ENCODE measurements around the gene SLIT1.

- TF ChIP-seq CTCF (IDR thresholded peaks at IDR 0.05) (no peak), POLR2A (IDR thresholded peaks at IDR 0.05) (no peak)
These were observed 46.1 kb downstream of the SLIT1 start for GRCh38 chr10:97139651-97140048.

Data from body of pancreas (tissue), 4 donors.